Measurements from ENCODE around the gene TEX51.

The TEX51 gene

DNA sequence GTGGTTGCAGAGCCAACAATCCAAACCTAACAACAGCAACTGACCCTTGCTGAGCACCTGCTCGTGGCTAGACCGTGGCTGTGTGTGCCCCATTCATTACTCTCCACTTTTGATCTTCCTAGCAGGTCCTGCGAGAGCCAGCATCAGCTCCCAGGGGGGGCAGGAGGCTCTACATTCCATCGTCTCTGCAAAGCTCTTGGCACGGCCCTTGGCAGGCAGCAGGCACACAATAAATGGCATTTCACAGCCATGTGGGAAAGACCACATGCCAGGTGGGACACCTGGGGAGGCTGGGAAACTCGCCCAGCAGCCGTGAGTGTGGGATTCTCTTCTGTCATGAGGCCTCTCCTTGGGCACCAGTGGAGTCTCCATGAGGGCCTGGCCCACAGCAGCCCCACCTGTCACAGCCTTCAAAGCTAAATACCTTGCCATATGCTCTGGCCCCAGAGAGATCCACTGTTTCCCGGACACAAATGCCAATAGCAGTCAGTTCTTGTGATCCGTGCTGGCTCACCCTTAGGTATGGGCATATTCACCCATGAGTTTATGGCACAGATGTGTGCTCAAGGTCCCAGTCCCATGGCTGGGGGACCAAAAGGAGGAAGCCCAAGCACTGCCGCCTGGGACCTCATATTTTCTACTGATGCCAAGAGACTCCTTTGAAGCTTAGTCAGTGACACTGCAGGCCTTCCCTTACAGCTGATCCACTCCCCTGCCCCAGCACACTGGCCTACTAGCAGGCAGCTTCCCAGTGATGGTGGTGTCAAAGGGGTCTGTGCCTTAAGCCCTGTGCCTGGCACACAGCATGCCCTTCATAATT, 6.8 kb upstream of the TEX51 start:
- no peak overlapping the region for H3K27ac ChIP-seq (ENCODE audit: low read length)
- no peak for DNase-seq (ENCODE audit: low read depth, low spot score)
- H3K9me3 ChIP-seq (ENCODE audit: control insufficient read depth, insufficient read depth, low read length): no peaks in the 10 kb centered on the region
- H3K27me3 ChIP-seq (ENCODE audit: control insufficient read depth, insufficient read depth, low read length): no peaks in the 10 kb centered on the region
- no peaks in the 10 kb centered on the region for H3K36me3 ChIP-seq (ENCODE audit: control insufficient read depth, insufficient read depth, low read length)
- no peaks in the 10 kb centered on the region for H3K4me1 ChIP-seq (ENCODE audit: control insufficient read depth, insufficient read depth, low read length)
- no peak overlapping the region for H3K4me3 ChIP-seq (ENCODE audit: low read length)
- no CpG with 5 or more reads among the region's 10 CpGs for WGBS (ENCODE audit: insufficient coverage, insufficient read length)

DNA sequence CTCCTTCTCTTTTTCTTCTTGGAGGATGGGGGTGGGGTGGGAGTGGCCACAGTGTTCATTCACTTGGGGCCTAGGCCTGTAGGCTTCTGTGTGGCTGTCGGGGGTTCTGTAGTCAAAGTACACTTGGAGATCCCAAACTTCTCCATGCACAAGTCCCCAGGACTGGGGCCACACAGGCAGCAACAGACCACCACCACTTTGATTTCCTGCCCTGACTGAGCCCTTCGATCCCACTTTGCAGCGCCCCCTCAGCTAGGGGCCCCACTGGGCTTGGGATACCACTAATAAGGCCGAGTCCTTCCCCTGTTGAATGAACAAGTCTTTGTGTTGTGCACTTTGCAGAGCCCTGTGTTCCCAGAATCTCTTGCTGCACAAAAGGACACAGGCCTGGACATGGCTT, 5.5 kb upstream of the TEX51 start:
- Histone ChIP-seq H3K9me3 (ENCODE audit: control insufficient read depth, insufficient read depth, low read length) (no peaks in the 10 kb centered on the region), H3K27me3 (ENCODE audit: control insufficient read depth, insufficient read depth, low read length) (no peaks in the 10 kb centered on the region), H3K4me3 (ENCODE audit: low read length) (no peak overlapping the region), H3K4me1 (ENCODE audit: control insufficient read depth, insufficient read depth, low read length) (no peaks in the 10 kb centered on the region), H3K36me3 (ENCODE audit: control insufficient read depth, insufficient read depth, low read length) (no peaks in the 10 kb centered on the region), H3K27ac (ENCODE audit: low read length) (no peak overlapping the region)
- WGBS (ENCODE audit: insufficient coverage, insufficient read length): no CpG with 5 or more reads among the region's 4 CpGs
- no peak for DNase-seq (ENCODE audit: low read depth, low spot score)

DNA sequence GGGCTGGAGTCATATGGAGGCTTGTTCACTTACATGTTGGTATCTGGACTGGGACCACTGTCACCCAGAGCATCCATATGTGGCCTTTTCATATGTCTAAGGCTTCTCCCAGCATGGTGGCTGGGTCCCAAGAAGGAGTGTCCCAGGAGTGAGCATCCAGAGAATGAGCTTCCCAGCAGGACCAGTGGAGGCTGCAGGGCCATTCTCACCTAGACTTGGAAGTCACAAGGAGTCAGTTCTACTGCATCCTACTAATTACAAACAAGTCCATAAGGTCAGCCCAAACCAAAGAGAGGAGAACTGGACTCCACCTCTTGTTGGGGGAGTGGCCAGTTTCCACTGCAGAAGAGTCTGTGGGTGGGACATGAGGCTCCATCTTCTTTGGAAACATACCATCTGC, 5.1 kb upstream of the TEX51 start:
- Histone ChIP-seq H3K27ac (ENCODE audit: low read length) (no peak overlapping the region), H3K36me3 (ENCODE audit: control insufficient read depth, insufficient read depth, low read length) (no peaks in the 10 kb centered on the region), H3K9me3 (ENCODE audit: control insufficient read depth, insufficient read depth, low read length) (no peaks in the 10 kb centered on the region), H3K27me3 (ENCODE audit: control insufficient read depth, insufficient read depth, low read length) (no peaks in the 10 kb centered on the region), H3K4me1 (ENCODE audit: control insufficient read depth, insufficient read depth, low read length) (no peaks in the 10 kb centered on the region), H3K4me3 (ENCODE audit: low read length) (no peak overlapping the region)
- DNase-seq (ENCODE audit: low read depth, low spot score): no peak

DNA sequence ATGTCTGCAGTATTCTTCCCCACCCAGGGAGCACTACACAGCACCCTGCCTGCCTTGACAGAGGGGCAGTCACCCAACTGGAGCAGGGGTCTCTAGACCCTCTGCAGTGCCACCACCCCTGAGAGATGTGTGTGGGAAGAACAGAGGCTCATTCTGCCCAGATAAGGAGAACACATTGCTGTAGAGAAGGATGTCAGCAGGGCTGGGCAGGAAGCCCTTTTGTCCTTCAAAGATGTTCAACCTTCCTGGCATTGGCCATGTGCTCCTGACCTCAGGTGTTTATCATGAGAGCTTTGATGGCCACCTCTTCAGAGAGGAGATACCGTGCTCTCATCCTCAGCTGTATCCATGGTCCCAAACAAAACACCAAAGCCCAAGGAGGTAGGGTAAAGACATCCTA, 4.6 kb upstream of the TEX51 start:
- Histone ChIP-seq H3K4me1 (ENCODE audit: control insufficient read depth, insufficient read depth, low read length) (no peaks in the 10 kb centered on the region), H3K27ac (ENCODE audit: low read length) (no peak overlapping the region), H3K36me3 (ENCODE audit: control insufficient read depth, insufficient read depth, low read length) (no peaks in the 10 kb centered on the region), H3K4me3 (ENCODE audit: low read length) (no peak overlapping the region), H3K27me3 (ENCODE audit: control insufficient read depth, insufficient read depth, low read length) (no peaks in the 10 kb centered on the region), H3K9me3 (ENCODE audit: control insufficient read depth, insufficient read depth, low read length) (no peaks in the 10 kb centered on the region)
- DNase-seq (ENCODE audit: low read depth, low spot score): no peak
- WGBS (ENCODE audit: insufficient coverage, insufficient read length): no CpG with 5 or more reads among the region's 1 CpG

DNA sequence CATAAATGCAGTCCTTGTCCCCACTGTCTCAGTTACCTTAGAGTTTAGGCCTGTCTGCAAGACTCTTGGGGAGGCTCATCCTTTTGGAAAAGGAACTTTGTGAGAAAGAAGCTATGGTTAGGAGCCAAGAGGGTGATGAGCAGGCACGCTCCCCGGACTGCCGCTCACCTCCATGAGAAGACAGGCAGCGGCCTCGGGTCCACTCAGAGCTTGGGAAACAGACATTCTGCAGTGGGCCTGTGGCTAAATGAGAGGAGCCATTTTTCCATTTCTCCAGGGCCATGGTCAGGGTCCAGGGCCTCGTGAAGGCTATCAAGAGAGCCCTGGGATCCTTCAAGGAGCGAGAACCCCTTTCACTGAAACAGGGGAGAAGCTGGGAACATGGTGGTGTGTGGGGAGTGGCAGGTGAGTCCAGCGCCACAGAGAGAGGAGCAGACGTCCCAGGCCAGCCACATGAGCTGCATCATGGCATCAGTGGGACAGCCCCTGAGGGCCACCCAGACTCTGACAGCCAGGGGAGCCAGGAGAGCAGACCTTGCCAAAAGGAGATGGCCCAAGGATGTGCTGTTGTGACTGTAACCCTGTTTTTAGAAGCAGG, 4.0 kb upstream of the TEX51 start:
- no CpG with 5 or more reads among the region's 9 CpGs for WGBS (ENCODE audit: insufficient coverage, insufficient read length)
- Histone ChIP-seq H3K4me3 (ENCODE audit: low read length) (no peak overlapping the region), H3K4me1 (ENCODE audit: control insufficient read depth, insufficient read depth, low read length) (no peaks in the 10 kb centered on the region), H3K9me3 (ENCODE audit: control insufficient read depth, insufficient read depth, low read length) (no peaks in the 10 kb centered on the region), H3K27ac (ENCODE audit: low read length) (no peak overlapping the region), H3K36me3 (ENCODE audit: control insufficient read depth, insufficient read depth, low read length) (no peaks in the 10 kb centered on the region), H3K27me3 (ENCODE audit: control insufficient read depth, insufficient read depth, low read length) (no peaks in the 10 kb centered on the region)
- DNase-seq (ENCODE audit: low read depth, low spot score): no peak

DNA sequence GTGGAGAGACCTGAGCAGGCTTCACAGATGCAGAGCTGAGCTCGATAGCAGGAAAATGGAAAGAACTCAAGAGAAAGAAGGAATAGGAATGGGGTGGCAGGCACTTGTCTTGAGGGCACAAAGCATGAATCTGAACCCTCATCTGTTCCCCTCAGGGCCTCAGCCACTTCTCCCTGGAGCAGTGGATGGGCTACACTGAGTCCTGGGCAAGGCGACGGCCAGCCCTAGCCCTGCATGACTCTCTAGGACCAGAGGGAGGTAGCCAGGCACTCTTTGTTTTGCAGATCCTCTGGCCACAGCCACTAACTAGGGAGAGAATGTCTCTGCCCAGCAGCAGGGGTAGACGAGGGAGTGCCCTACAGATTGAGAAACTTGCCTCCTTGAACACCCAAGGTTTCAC, 3.4 kb upstream of the TEX51 start:
- no peaks in the 10 kb centered on the region for H3K9me3 ChIP-seq (ENCODE audit: control insufficient read depth, insufficient read depth, low read length)
- H3K27ac ChIP-seq (ENCODE audit: low read length): no peak overlapping the region
- no peak for DNase-seq (ENCODE audit: low read depth, low spot score)
- H3K4me3 ChIP-seq (ENCODE audit: low read length): no peak overlapping the region
- H3K4me1 ChIP-seq (ENCODE audit: control insufficient read depth, insufficient read depth, low read length): no peaks in the 10 kb centered on the region
- WGBS (ENCODE audit: insufficient coverage, insufficient read length): no CpG with 5 or more reads among the region's 4 CpGs
- no peaks in the 10 kb centered on the region for H3K27me3 ChIP-seq (ENCODE audit: control insufficient read depth, insufficient read depth, low read length)
- H3K36me3 ChIP-seq (ENCODE audit: control insufficient read depth, insufficient read depth, low read length): no peaks in the 10 kb centered on the region

DNA sequence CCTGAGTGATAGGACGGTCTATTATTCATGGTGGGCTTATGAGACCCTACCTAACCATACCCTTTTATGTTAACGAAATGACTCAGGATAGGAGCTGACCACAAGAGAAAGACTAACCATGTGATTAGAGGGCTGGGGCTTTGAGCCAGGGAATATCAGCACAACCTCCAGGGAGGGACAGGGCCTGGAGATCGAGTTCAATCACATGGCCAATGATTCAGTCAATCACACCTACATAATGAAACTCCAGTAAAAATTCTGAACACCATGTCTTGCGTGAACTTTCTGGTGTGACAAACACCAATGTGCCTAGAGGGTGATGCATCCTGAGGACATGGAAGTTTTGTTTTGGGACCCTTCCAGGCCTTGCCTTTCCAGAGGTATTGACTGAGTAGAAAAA, 2.2 kb upstream of the TEX51 start:
- no peaks in the 10 kb centered on the region for H3K4me1 ChIP-seq (ENCODE audit: control insufficient read depth, insufficient read depth, low read length)
- H3K36me3 ChIP-seq (ENCODE audit: control insufficient read depth, insufficient read depth, low read length): no peaks in the 10 kb centered on the region
- no peaks in the 10 kb centered on the region for H3K27me3 ChIP-seq (ENCODE audit: control insufficient read depth, insufficient read depth, low read length)
- WGBS (ENCODE audit: insufficient coverage, insufficient read length): no CpG with 5 or more reads among the region's 4 CpGs
- no peak for DNase-seq (ENCODE audit: low read depth, low spot score)
- no peak overlapping the region for H3K27ac ChIP-seq (ENCODE audit: low read length)
- no peak overlapping the region for H3K4me3 ChIP-seq (ENCODE audit: low read length)
- H3K9me3 ChIP-seq (ENCODE audit: control insufficient read depth, insufficient read depth, low read length): no peaks in the 10 kb centered on the region

DNA sequence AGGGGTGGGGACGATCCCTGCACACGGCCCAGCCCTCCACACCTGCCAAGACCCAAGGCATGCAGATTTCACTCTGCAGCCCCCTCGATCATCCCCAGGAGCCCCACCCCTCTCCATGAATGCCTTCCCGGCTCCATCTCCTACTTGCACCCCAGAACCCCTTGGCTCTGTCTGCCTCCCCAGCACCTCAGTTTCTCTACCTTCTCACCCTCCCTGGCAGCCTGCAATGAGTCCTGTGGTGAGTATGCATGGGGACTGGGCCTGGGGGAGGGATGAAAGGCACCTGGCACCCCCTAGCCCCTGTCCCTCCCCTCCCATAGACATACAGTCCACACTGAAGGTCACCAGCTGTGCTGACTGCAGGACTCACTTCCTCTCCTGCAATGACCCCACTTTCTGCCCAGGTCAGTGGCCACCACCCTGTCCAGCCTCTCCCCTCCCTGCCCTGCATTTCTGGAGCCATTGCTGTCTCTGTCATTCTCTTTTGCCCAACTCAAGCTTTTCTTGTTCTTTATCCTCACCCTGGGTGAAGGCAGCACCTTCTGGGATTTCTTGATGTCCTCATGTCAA, 1.0 kb downstream of the TEX51 start:
- no peak for DNase-seq (ENCODE audit: low read depth, low spot score)

DNA sequence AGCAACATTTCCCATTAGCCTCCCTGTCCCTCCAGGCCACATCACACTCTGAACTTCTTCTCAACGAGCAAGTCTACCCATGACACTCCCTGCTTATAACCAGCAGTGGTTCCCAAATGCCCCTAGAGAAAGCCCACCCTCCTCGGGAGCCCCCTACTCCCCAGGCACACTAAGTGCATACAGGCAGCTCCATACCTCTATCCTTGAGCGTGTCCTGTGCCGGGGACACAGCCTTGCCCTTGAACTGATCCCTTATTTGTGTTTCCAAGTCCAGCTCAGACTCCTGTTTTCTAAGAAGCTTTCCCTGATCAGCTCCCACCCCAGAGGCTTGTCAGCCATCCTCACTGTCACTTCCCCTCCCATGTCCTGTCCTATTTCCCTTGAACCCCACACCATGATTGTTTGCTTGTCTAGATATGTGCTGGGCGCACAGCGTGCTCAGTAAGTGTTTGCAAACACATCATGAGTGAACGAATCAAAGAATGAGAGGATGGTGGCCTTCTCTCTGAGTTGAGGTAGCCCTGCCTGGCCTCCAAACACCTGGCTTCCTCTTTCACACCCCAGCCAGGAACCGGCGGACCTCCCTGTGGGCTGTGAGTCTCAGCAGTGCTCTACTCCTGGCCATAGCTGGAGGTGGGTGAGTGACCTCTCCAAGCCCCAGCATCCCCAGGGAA, 2.1 kb downstream of the TEX51 start:
- no CpG with 5 or more reads among the region's 9 CpGs for WGBS (ENCODE audit: insufficient coverage, insufficient read length)
- H3K4me3 ChIP-seq (ENCODE audit: low read length): no peak overlapping the region

More for the DNA sequence above, 1.0 kb downstream of the TEX51 start:
- no peaks in the 10 kb centered on the region for H3K27me3 ChIP-seq (ENCODE audit: control insufficient read depth, insufficient read depth, low read length)
- no peak overlapping the region for H3K27ac ChIP-seq (ENCODE audit: low read length)
- H3K9me3 ChIP-seq (ENCODE audit: control insufficient read depth, insufficient read depth, low read length): no peaks in the 10 kb centered on the region
- H3K4me3 ChIP-seq (ENCODE audit: low read length): no peak overlapping the region
- WGBS (ENCODE audit: insufficient coverage, insufficient read length): no CpG with 5 or more reads among the region's 4 CpGs
- H3K4me1 ChIP-seq (ENCODE audit: control insufficient read depth, insufficient read depth, low read length): no peaks in the 10 kb centered on the region
- H3K36me3 ChIP-seq (ENCODE audit: control insufficient read depth, insufficient read depth, low read length): no peaks in the 10 kb centered on the region

DNA sequence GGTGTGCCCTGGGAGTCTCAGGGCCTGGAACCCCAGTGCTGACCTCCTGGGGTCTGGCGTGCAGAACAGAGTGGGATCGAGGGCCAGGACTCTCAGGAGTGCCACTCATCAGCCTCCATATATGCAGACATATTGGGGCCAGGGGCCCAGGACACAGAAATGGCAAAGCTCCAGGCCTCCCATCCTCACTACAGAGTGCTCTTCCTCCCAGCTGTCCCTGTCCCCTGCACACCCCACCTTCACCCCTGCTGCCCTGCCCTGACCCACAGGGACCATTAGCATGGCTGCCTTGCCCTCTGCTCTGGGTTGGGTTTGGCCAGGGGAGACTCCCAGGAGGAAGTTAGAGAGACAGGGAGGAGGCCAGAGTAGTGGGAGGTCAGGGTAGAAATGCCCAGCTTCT, 2.8 kb downstream of the TEX51 start:
- no peak for DNase-seq (ENCODE audit: low read depth, low spot score)
- no peak overlapping the region for H3K4me3 ChIP-seq (ENCODE audit: low read length)
- H3K4me1 ChIP-seq (ENCODE audit: control insufficient read depth, insufficient read depth, low read length): no peaks in the 10 kb centered on the region
- no peaks in the 10 kb centered on the region for H3K9me3 ChIP-seq (ENCODE audit: control insufficient read depth, insufficient read depth, low read length)
- no peak overlapping the region for H3K27ac ChIP-seq (ENCODE audit: low read length)
- no CpG with 5 or more reads among the region's 2 CpGs for WGBS (ENCODE audit: insufficient coverage, insufficient read length)
- H3K36me3 ChIP-seq (ENCODE audit: control insufficient read depth, insufficient read depth, low read length): no peaks in the 10 kb centered on the region
- no peaks in the 10 kb centered on the region for H3K27me3 ChIP-seq (ENCODE audit: control insufficient read depth, insufficient read depth, low read length)

More for the DNA sequence above, 2.1 kb downstream of the TEX51 start:
- Histone ChIP-seq H3K27ac (ENCODE audit: low read length) (no peak overlapping the region), H3K36me3 (ENCODE audit: control insufficient read depth, insufficient read depth, low read length) (no peaks in the 10 kb centered on the region), H3K27me3 (ENCODE audit: control insufficient read depth, insufficient read depth, low read length) (no peaks in the 10 kb centered on the region), H3K4me1 (ENCODE audit: control insufficient read depth, insufficient read depth, low read length) (no peaks in the 10 kb centered on the region), H3K9me3 (ENCODE audit: control insufficient read depth, insufficient read depth, low read length) (no peaks in the 10 kb centered on the region)
- no peak for DNase-seq (ENCODE audit: low read depth, low spot score)

Measured in iPS DF 6.9 (cell line).